Thoracic aorta (tissue), 2 donors: ENCODE data around the gene SPSB4. TPM values are rescaled to one million over a fixed set of nuclear protein-coding genes. Genes with fewer than 3 reads are reported as not detected.

ENCODE experiments used
- ATAC-seq: fragments of 150-250 bp; one replicate; pipeline ENCODE4 v1.8.0; 2017; ENCODE audit warnings: low read depth; ENCODE audit not compliant: insufficient number of reproducible peaks, low FRiP score
- DNase-seq: peaks from one replicate; pipeline ENCODE4 v3.0.0-alpha.2; 2020; ENCODE audit warnings: low spot score
- H3K27ac ChIP-seq, 2 donors: fragments of 200-600 bp; sonication (generic); 1 replicate in 1 of 2; 2 replicates in 1 of 2; pipeline ENCODE4 v1.5.1; 2016; ENCODE audit warnings: mild to moderate bottlenecking in 2 of 2, moderate library complexity in 2 of 2
- H3K27me3 ChIP-seq: fragments of 200-600 bp; sonication (generic); replicated peaks from 2 replicates; pipeline ENCODE4 v1.6.0; 2016; ENCODE audit warnings: mild to moderate bottlenecking; ENCODE audit not compliant: insufficient read depth
- H3K36me3 ChIP-seq: fragments of 200-600 bp; sonication (generic); one replicate; pipeline ENCODE4 v1.5.1; 2016
- H3K4me1 ChIP-seq, 2 donors: fragments of 200-600 bp; sonication (generic); 1 replicate in 1 of 2; 2 replicates in 1 of 2; pipeline versions ENCODE4 v1.5.1 to v1.6.0; 2016; ENCODE audit warnings: low read depth in 2 of 2, mild to moderate bottlenecking in 1 of 2; ENCODE audit not compliant: control insufficient read depth in 1 of 2
- H3K4me3 ChIP-seq: fragments of 200-600 bp; sonication (generic); 2 replicates; pipeline ENCODE4 v1.5.1; 2016; ENCODE audit warnings: mild to moderate bottlenecking
- H3K9me3 ChIP-seq: fragments of 200-600 bp; sonication (generic); 2 replicates; pipeline ENCODE4 v1.5.1; 2016
- CTCF ChIP-seq: fragments of 200-600 bp; sonication (generic); IDR thresholded peaks from one replicate; pipeline ENCODE4 v1.5.1; 2019; ENCODE audit warnings: antibody characterized with exemption
- total RNA-seq, 2 donors: library from RNA; depleted of rRNA; stranded (reverse); fragments of >200 nt; gene quantifications; one replicate each; pipeline versions ENCODE4 v1.1.0 to v1.2.3, GENCODE V29; 2016

Gene SPSB4
- total RNA-seq, 2 donors from 2014 or later, result 0.41 to 1.1 TPM

DNA sequence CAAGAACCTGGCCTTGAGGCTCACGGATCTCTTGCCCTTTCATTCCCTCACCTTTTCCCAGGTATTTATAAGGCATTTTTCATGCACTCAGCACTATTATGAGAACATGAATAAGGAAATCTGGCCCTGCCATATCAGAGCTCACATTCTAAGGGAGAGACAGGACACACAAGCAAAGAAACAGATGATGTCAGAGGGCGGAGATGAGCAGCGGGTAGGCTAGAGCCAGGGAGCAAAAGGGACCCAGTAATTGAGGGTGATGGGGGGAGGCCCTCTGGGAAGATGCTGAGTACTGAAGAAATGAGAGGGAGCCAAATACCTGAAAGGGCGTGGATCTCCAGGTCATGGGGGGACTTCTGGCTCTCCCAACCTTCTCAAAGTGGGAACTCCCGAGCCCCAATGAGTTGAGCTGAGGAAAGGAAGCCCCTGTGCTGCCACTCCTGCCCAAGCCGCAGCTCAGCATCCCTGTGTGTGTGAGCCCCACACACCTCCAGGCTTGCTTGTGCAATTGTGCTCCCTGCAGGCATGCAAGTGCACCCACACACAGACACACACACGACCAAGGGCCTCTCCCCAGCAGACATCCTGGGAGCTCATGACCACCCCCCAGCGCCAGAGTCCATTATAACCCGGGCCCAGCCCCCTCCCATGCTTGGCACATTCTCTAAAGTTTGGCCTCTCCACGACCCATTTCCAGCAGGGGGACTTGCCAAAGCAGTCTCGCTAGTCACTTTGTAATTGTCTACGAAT lies 99.1 kb downstream of the SPSB4 start:
- no peak for TF ChIP-seq CTCF
- ATAC-seq (no peak), DNase-seq (no peak)
- Histone ChIP-seq H3K36me3 (no peaks in the 10 kb centered on the region), H3K9me3 (no peaks in the 10 kb centered on the region), H3K27ac (no peak overlapping the region), H3K4me1 (no peaks in the 10 kb centered on the region), H3K4me3 (no peak overlapping the region), H3K27me3 (no peaks in the 10 kb centered on the region)

- no peaks in the 10 kb centered on the region for H3K27me3 ChIP-seq
- H3K9me3 ChIP-seq, result no peaks in the 10 kb centered on the region
- H3K27ac ChIP-seq, result no peak overlapping the region
- no peaks in the 10 kb centered on the region for H3K4me1 ChIP-seq
- DNase-seq (no peak), ATAC-seq (no peak)
- H3K4me3 ChIP-seq, result no peak overlapping the region
- no peaks in the 10 kb centered on the region for H3K36me3 ChIP-seq
- TF ChIP-seq CTCF, result no peak
Measured at GRCh38 chr3:141150931-141151330, 99.8 kb downstream of the SPSB4 start.

DNA sequence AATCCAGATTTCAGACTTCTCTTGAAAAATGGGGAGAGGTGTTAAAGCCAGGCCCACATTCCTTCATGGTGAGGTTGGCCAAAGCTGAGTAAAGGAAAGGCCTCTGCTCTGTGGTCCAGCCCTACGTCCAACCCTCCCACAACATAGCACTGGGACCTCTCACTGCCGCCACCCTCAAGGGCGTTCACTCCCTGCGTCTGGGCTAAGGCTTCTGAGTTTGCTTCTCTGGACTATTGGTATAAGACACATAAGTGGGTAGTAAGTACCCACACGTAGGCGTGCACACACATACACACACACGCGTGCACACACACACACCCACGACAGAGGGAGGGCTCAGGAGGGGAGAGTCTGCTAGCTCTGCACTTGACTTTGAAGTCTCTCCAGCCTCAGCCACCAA lies 100.3 kb downstream of the SPSB4 start:
- ATAC-seq, result no peak
- Histone ChIP-seq H3K27ac (no peak overlapping the region), H3K4me3 (no peak overlapping the region), H3K27me3 (no peaks in the 10 kb centered on the region), H3K36me3 (no peaks in the 10 kb centered on the region), H3K9me3 (no peaks in the 10 kb centered on the region), H3K4me1 (no peaks in the 10 kb centered on the region)
- TF ChIP-seq CTCF, result no peak
- no peak for DNase-seq

DNA sequence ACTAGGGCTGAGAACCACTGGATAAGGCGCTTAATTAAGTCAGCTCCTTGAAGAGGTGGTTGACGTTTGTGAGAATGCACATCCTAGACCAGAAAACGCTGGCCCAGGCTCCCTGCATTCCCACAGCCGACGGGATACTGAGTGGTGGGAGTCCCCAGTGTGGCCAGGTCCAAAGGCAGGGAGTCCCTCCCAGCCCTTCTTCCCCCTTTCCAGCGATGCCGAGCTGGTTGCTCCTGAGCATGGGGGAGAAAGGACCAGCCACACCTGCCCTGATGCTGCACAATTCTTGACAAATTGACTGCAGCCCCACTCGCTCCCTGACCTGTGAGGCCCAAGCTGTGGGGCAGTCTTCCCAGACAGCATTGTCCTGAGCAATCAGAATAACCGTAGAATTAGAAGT lies 101.0 kb downstream of the SPSB4 start:
- no peak for TF ChIP-seq CTCF
- ATAC-seq (no peak), DNase-seq (no peak)
- H3K4me3 ChIP-seq, result no peak overlapping the region
- H3K4me1 ChIP-seq, result no peaks in the 10 kb centered on the region
- H3K27me3 ChIP-seq, result no peaks in the 10 kb centered on the region
- no peaks in the 10 kb centered on the region for H3K36me3 ChIP-seq
- no peaks in the 10 kb centered on the region for H3K9me3 ChIP-seq
- H3K27ac ChIP-seq, result no peak overlapping the region

GRCh38 chr3:141152801-141153678 lies 101.9 kb downstream of the SPSB4 start:
- Histone ChIP-seq H3K27ac (no peak overlapping the region), H3K27me3 (no peaks in the 10 kb centered on the region), H3K4me1 (no peaks in the 10 kb centered on the region), H3K4me3 (no peak overlapping the region), H3K36me3 (no peaks in the 10 kb centered on the region), H3K9me3 (no peaks in the 10 kb centered on the region)
- no peak for ATAC-seq
- no peak for TF ChIP-seq CTCF
- no peak for DNase-seq
